Dedifferentiated amniotic fluid mesenchymal stem cell (primary cell): ENCODE data around the gene TAF15.

ENCODE experiments used
- DNase-seq: peaks from one replicate; pipeline ENCODE4 v3.0.0-alpha.2; 2016; ENCODE audit errors: extremely low spot score

TAF15 gene

GRCh38 chr17:35817196-35817595 lies 7.9 kb downstream of the TAF15 start:
- no peak for DNase-seq

- DNase-seq, result no peak
These were observed 10.2 kb downstream of the TAF15 start for GRCh38 chr17:35819455-35819854.

- no peak for DNase-seq
These were observed 12.0 kb downstream of the TAF15 start for GRCh38 chr17:35821308-35821707.

GRCh38 chr17:35825206-35825605 lies 15.9 kb downstream of the TAF15 start:
- DNase-seq, result no peak

GRCh38 chr17:35841101-35841500 lies 31.8 kb downstream of the TAF15 start:
- DNase-seq, result no peak

GRCh38 chr17:35841505-35841904 lies 32.2 kb downstream of the TAF15 start:
- no peak for DNase-seq

- DNase-seq, result no peak
These were observed 33.0 kb downstream of the TAF15 start for GRCh38 chr17:35842239-35842638.

- no peak for DNase-seq
These were observed 34.4 kb downstream of the TAF15 start for GRCh38 chr17:35843698-35844097.

- no peak for DNase-seq
These were observed 35.3 kb downstream of the TAF15 start for GRCh38 chr17:35844547-35844946.

- DNase-seq, result peak; percentile 54
These were observed 36.9 kb downstream of the TAF15 start for GRCh38 chr17:35846055-35846809.

- no peak for DNase-seq
These were observed 37.7 kb downstream of the TAF15 start for GRCh38 chr17:35847006-35847405.

GRCh38 chr17:35847633-35848373 lies 38.5 kb downstream of the TAF15 start:
- no peak for DNase-seq

GRCh38 chr17:35849469-35850348 lies 40.4 kb downstream of the TAF15 start:
- DNase-seq, result peak; percentile 25

GRCh38 chr17:35855965-35856364 lies 46.7 kb downstream of the TAF15 start:
- DNase-seq, result no peak

- no peak for DNase-seq
These were observed 47.3 kb downstream of the TAF15 start for GRCh38 chr17:35856603-35857002.

- DNase-seq, result no peak
These were observed 55.6 kb downstream of the TAF15 start for GRCh38 chr17:35864853-35865252.

- DNase-seq, result peak; percentile 41
These were observed 56.4 kb downstream of the TAF15 start for GRCh38 chr17:35865412-35866340.

GRCh38 chr17:35866341-35866950 lies 57.2 kb downstream of the TAF15 start:
- DNase-seq, result no peak

- DNase-seq, result no peak
These were observed 58.3 kb downstream of the TAF15 start for GRCh38 chr17:35867574-35867973.

- DNase-seq, result no peak
These were observed 59.5 kb downstream of the TAF15 start, which contains the start of gene HEATR9 for GRCh38 chr17:35868737-35869136. TSS of gene HEATR9 (minus strand) at chr17:35868891. CDS start at chr17:35868742, 149 bp downstream.
